GDM1 (cell line): ENCODE measurements around the gene COL7A1.
"Not testable (repeated sequence)": the region's sequence is repeated elsewhere in the genome, so short reads cannot be mapped to it uniquely, and the experiment has no call there.

Experiments
- DNase-seq: peaks from one replicate; lab custom pipeline; 2025; lab: John Stamatoyannopoulos, UW

COL7A1 gene

DNA sequence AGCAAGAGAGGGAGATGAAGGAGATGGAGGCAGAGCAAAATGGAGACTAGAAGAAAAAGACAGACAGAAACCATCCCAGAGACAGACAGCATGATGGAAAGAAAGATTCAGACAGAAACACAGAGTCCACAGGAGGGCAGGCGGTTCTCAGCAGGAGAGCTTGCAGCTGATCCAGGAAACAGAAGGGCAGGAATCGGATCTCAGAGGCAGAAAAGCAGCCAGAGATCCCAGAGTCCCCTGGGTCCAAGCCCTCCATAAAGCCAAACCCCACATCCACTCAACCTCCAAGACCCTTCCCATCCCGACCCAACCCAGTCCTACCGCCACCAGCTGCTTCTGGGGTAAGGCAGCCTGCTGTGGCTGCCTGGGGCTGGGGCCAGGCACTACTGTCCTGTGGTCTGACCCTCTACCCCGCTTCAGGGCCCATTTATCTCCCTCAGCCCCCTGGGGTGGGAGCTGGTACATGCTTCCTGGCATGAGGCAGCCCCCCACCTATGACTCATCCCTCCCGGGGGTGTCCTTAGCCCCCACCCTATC is 31.7 kb downstream of the COL7A1 start, which contains the start of gene UCN2:
Gene UCN2, minus strand, starts transcription at position 400 of the 537 bp plus-strand sequence. CDS start 657 bp downstream, outside the sequence.
- DNase-seq = no peak

DNA sequence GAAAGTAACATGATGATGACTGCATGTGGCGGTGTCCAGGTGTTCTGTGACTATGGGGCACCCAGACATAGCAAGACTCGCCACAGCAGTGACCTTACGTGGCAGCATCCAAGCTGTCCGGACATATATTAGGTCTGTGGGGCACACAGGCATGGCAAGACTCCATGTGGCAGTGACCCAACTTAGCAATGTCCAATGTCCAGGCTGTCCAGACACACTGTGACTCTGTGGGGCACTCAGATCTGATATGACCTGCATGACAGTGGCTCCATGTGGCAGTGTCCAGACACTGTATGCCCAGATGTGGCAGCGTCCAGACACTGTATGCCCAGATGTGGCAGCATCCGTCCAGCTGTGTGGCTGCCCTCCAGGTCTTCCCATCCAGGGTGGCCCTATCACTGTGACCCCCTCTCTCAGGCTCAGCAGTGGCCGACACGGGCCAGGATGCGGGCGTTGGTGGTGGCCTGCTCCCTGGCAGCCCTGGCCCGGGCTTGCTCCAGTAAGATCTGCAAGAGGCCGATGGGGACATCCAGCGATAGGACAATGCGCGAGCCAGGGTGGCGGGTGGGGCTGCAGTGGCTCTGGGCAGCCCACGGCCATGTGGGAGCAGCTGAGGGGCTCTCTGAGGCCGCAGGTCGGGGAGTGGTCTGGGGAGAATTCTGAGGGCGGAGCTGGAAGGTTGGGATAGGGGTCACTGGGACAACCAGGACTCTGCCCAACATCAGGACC is 32.6 kb downstream of the COL7A1 start:
- DNase-seq = no peak

DNA sequence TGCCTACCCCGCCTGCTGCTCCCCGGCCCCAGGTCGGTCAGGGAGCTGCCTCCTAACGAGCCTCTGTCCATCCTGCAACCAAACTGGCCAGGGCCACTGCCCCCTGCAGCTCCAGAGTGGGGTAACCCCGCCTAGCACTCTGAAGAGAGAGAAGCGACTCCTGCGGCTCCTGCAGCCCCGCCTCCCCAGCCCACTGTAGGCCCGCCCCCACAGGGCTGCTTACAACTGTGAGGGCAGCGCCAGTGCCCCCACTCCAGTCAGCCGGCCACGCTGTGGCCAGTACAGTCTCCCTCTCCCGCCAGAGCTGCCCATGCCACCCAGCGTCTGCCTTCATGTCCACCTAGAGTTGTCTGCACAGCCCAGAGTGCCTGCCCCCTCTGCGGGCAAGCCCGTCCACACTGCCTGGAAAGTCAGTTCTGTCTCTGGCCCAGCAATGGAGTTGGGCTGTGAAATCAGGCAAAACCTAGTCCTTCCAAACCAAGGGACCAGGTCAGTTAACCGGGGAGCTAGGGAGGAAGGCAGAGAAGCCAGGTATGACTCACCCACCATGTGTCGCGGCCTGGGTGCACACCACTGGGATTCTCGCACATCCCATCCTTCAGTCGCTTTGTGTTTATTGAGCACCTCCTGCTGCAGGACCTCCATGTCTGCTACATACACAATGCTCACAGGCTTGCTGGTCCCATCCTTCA is 33.9 kb downstream of the COL7A1 start:
- no peak for DNase-seq

DNA sequence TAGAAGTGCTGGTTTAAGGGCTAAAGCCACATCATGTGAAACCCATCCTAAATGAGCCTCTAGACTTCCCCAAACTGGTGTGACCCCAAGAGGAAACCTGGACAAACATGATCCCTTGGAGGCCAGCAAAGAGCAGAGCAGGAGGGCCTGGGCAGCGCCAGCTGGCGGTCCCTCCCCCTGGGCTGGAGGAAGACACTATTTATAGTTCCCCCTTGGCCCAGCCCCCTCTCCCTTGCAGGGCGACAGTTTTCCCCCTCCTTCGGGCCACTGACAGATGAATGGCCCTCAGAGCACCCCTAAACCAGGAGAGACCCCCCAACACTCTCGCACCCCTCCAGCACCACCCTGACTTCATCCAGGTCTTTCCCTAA is 34.5 kb downstream of the COL7A1 start:
- peak; percentile 19 for DNase-seq

DNA sequence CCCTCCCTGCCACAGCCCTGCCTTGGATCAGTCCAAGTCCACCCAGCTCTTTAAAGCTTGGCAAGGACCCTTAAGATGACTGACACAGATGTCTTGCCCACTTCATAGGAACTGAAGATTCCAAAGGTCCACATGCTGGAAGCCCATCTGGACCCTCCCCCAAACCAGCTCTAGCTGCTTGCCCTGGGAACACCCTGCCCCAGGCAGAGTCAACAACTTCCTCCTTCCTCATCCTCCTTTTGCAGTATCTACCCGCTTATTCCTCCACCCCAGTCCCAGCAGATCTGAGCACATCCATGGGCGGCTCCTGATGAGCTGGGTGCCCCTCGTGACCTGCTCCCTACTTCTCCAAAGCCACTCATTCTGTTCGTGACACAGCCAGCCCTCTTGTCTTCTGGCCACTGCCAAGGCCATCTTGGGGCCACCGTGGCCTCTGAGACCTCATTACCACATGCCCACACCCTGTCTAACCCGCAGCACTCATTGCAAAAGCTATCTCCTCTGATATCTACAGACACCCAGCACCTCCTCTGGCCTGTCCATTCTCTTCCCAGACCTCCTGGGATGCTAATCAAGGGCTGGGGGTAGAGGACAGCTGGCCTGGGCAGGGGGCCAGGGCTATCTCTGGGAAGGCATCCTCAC is 36.5 kb downstream of the COL7A1 start:
- DNase-seq = no peak

DNA sequence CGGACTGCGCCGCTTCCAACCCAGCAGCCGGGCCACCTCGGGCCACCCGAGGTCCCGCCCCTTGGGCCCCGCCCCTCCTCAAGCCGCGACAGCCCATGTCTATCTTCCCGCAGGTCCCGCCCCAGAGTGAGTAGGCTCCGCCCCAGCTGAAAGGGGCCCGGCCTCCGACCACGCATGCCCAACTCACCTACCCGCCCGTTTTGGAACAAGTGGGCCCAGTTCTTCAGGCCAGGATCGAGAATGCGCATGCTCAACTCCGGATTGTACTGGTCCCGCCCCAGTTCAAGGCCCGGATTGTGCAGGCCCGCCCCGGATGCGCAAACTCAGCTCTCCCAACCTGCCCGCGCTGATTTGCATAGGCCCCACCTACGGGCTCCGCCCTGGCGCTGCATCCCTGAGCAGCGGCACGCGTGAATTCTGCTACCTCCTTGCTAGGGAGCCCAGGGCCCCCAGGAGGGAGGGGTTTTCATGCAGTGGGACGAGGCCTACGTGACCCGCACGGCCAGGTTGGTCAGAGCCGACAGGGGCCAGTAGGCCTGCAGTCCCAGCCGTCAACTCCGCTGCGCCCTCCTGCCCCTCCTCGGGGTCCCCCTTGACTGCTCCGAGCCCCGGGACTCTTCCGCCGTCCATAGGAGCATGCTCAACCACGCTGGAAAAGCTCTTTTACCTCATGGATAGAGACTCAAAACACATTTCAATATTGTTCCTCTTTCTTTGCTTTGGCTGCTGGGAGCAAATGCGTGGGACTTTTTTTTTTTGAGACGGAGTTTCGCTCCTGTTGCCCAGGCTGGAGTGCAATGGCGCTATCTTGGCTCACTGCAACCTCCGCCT is 38.1 kb downstream of the COL7A1 start, which contains the start of gene PFKFB4:
Gene PFKFB4, minus strand, starts transcription at position 8 of the 831 bp plus-strand sequence. CDS start 26 bp downstream, outside the sequence.
- DNase-seq = peak; percentile 99

DNA sequence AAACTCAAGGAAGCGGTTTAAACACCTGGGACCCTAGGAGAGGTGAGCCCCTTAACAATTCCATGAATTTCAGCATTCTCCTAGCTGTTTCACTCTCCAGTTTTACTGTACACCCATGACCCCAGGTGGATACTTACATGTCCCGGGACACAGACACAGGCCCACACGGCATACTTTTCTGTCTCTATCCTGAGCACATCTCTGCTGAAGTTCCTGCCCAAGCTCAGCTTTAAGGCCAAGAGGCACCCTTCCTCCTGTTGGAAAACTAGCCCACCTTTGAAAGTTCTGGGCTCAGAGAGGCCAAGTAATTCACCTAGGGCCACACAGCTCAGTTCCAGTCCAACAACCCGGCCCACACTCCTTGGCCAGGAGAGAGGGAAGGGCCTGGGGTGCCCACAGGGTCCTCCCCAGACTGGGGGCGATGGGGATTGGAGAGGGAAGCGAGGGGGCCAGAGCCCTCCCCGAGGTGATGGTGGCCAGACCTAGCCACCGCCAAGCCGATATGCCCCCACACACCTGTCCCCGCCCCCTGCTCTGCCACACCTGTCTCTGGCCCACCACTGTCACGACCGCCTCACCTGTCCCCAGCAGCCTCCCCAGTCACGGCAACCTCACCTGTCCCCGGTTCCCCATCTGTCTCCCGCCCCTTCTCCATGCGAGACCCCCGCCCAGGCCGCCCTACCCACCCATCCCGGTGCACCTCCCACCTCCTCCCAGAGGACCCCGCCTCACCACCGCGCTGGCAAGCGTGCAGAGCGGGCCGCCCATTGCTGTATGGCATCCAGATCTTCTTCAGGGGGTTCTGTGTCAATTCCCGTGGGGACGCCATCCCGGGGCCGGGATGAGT is 39.0 kb downstream of the COL7A1 start:
- no peak for DNase-seq

DNA sequence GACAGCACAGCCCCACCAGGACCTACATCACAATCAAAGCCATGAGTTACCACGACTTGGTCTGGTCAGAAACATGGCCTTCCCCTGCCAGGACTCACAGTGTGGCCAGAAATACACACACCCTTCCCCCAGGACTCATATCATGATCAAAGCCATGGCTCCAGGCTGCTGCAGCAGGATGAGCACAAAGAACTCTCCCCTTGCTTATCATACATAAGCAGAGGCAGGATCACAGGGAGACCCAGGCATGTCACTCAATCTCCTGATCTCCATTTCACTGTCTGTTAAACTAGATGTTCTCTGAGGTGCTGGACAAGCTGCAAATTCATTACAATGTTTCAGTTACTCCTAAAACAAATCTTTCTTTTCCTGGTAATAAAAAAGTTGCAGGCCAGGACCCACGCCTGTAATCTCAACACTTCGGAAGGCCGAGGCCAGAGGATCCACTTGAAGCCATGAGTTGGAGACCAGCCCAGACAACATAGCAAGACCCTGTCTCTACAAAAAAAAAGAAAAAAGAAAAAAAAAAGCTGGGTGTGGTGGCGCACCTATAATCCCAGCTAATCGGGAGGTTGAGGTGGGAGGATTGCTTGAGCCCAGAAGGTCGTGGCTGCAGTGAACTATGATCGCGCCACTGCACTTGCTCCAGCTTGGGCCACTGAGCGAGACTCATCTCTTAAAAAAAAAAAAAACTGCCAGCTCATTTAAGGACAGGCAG is 39.7 kb downstream of the COL7A1 start:
- DNase-seq = no peak

DNA sequence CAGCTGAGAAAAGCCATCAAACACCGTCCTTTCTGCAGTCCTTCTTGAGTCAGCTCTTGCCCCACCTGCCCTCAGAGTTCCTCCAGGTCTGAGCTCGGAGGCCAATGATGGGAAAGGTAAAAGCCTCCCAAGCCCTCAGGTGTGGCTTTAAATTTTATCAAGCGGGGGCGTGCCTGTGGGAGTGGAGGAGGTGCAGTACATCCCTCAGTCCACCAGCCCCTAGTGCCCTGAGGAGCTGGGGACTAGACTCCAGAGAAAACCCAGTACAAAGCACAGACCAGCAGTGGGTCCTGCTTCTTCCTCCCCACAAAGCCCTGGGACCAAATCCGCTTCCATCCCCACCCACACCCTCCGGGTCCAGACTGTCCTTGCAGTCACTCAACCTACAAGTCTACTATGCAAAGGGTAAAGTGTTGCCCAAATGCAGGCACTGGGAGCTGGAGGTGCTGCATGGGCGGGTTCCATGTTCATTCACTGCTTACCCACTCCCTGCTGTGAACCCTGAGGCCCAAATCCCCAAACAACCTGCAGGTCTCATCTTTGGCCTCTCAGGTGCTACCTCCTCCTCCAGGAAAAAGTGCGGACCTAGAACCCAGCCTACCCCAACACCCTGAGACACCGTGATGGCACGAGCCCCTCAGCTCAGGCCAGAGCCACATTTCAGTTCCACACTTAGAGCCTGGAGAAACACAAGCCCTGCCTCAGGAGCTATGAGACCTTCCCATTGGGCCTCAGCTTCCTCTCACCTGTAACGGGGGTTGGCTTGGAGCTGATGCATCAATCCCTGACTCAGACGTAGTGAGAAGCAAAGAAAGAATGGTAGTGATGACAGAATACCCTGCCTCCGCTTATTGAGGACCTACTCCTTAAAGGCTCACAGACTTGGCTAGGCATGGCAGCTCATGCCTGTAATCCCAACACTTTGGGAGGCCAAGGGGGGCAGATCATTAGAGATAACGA is 41.0 kb downstream of the COL7A1 start:
- DNase-seq = no peak

DNA sequence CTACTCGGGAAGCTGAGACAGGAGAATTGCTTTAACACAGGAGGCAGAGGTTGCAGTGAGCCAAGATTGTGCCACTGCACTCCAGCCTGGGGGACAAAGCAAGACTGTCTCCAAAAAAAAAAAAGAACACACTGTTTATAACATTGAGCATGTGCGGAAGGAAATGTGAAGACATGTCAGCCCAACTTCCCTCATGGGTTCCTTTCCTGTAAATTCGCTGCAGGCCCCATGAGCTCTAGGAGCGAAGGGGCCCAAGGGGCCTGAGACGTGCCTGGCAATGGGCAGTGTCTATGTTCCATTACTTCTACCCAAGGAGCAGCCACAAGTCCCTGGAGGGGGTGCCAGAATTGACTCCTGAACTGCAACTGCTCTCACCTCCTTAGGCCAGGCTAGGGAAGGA is 41.8 kb downstream of the COL7A1 start:
- no peak for DNase-seq

DNA sequence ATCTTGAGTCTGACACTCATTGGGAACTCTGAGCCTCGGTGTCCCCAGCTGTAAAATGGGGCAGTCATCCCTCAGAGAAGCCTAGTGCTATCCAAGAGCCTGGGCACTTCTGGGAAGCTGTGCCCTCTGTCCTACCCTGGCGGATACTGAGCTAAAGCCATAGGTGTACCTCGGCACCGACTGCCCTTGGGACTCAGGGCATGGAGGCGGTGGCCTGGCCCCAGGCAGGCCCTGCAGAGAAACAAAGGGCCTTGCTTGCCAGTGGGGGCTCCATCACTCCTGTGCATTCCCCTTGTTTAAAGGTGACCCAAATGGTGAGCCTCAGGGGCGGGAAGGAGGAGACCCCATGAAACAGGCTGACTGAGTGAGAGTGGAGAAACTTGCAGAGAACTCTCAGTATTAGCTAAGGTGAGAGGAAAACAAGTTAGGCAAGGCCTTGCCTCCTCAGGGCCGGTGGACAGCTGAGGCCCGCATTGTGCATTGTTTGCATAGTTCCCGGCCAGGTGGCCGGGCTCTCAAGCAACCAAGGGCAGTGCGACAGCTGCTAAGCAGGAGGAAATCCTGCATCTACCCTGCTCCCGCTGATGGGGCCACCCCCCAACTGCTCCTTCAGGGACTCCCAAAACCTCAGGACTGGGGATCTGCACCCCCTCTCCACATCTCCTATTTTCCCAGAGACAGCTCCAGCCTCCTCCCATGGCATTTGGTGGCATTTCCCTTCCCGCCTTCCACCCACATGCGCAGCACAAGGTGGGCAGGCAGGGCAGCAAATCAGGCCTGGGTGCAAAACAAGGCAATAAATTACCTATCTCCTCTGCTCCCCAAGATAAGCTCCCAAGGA is 42.8 kb downstream of the COL7A1 start:
- no peak for DNase-seq

DNA sequence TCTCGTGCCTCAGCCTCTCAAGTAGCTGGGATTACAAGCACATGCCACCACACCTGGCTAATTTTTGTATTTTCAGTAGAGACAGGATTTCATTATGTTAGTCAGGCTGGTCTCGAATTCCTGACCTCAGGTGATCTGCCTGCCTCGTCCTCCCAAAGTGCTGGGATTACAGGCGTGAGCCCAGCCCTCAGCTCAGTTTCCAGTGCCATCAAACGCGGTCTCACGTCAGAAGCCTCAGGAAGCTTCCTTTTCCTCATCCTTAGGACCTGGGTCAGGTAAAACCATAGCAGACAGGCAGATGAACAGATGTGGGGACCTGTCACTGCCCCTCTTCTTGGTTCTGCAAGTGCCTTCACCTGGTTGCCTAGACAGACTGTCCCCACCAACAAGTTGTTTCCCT is 43.5 kb downstream of the COL7A1 start:
- not testable (repeated sequence) for DNase-seq

DNA sequence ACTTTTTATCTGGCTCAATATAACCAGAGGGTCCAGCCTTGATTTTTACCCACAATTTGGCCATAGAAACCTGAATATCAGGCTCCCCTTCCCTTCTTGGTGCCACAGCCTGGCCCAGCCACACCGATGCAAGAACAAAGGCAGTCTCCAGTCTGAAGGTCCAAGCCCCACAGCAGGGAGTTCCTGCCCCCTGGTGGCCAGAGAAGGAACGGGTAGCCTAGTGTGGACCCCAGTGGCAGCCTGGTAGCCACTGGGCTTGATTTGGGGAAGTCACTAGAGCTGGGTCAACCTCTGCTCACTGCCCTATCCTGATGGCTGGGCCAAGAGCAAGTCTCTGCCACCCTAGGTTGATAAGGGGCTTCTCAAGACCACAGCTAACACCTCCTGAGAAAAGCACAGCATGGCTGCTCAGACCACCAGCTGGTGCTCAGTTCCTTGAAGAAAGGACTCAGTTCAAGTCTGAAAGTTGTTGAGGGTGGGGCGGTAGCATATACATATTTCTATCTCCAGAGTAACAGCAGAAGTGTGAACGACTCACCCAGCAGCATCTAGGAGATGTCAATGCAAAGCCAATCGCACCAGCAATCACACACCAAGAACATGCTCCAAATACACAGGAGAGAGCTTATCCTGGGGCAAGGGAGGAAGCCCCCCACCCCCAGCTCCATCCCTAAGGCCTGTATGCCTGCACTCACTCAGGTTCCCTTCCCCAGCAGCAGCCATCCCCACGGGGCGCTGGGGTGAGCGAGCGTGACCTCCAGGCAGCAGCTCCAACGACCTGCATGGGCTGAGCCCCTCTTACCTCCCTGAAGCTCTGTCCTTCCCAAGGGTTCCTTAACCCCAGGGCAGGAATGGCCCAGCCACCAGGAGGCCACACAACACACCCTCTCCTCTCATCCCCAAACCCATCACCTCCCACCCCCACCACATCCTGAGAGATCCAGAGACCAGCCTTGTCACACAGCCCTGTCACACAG is 46.1 kb downstream of the COL7A1 start:
- peak; percentile 77 for DNase-seq

DNA sequence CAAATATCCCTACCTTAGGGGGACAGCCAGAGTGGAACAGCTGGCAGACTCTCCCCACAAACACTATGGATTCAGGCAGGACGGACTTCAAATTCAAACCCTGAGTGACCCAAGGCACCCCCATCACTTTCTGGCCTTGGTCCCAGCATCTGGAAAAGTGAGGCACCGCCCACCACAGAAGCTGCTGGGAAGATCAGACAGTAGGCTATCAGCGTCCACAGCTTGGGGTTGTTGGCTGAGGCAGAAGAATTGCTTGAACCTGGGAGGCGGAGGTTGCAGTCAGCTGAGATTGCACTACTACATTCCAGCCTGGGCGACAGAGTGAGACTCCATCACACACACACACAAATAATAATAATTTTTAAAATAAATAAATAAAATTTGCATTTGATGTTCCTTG is 47.0 kb downstream of the COL7A1 start:
- DNase-seq = no peak

DNA sequence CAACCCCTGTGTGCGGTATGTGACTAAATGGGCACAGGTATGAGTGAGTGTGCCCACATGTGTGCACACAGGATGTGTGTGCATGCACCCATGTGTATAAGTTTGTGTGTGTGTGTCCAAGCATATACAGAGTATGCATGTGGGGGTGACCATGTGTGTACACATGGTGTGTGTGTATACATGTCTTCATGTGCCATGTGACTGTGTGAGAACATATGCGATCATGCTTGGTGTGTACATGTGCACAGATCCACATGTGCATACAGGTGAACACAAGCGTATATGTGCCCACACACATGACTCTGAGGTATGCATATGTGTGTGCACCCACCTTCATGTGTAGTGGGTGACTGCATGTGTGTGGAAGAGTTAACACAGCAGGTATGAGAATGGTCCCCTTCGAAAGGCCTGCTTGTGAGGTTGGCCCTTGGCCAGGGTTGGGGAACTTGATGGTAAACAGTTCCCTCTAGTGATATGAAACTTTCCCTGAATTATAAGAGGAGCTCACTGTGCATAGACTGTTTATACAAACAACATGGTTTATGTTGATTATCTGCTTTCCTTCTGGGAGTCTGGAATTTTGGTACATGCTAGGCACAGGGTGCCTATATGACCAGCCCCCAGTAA is 48.8 kb downstream of the COL7A1 start:
- no peak for DNase-seq

DNA sequence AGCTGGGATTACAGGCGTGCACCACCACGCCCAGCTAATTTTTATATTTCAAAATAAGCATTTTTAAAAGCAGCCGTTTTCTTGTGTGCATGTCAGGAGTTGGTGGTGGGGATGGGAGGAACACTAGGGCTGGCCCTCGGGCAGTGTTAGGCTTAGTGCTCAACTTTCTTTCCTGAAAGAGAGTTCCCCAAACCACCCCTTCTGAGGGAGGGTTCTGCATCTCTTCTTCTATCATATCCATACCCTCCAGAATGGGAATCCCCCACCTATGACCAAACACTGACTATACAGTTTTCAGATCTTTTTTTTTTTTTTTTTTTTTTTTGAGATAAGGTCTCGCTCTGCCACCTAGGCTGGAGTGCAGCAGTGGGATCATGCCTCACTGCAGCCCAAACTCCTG is 51.0 kb downstream of the COL7A1 start:
- DNase-seq = no peak
